ENCODE measurements around the gene TCAP.

The TCAP gene

GRCh38 chr17:39629494-39629880, 35.7 kb upstream of the TCAP start:
- DNase-seq = no peak

- DNase-seq = no peak
Measured at GRCh38 chr17:39629898-39630297, 35.3 kb upstream of the TCAP start.

- no peak for DNase-seq
Measured at GRCh38 chr17:39631403-39631802, 33.7 kb upstream of the TCAP start.

GRCh38 chr17:39632153-39632941, 32.8 kb upstream of the TCAP start:
- no peak for DNase-seq

- DNase-seq = no peak
Measured at GRCh38 chr17:39633570-39634183, 31.5 kb upstream of the TCAP start.

- DNase-seq = peak; percentile 44
Measured at GRCh38 chr17:39634384-39634871, 30.7 kb upstream of the TCAP start.

- no peak for DNase-seq
Measured at GRCh38 chr17:39635614-39636176, 29.5 kb upstream of the TCAP start.

GRCh38 chr17:39636587-39636926, 28.6 kb upstream of the TCAP start:
- no peak for DNase-seq

- peak; percentile 87 for DNase-seq
Measured at GRCh38 chr17:39636927-39637736, 28.0 kb upstream of the TCAP start, which contains the start of gene STARD3. STARD3 (plus strand) TSS chr17:39637144; CDS start chr17:39653532, 16,388 bp downstream.

GRCh38 chr17:39638317-39638716, 26.8 kb upstream of the TCAP start:
- DNase-seq = no peak

GRCh38 chr17:39639043-39639442, 26.1 kb upstream of the TCAP start:
- DNase-seq = no peak

- DNase-seq = no peak
Measured at GRCh38 chr17:39639566-39640458, 25.3 kb upstream of the TCAP start.

GRCh38 chr17:39640591-39641031, 24.5 kb upstream of the TCAP start:
- DNase-seq = no peak

GRCh38 chr17:39641097-39641496, 24.1 kb upstream of the TCAP start:
- no peak for DNase-seq

GRCh38 chr17:39641883-39642282, 23.3 kb upstream of the TCAP start:
- DNase-seq = no peak

GRCh38 chr17:39642291-39643074, 22.7 kb upstream of the TCAP start:
- DNase-seq = no peak

GRCh38 chr17:39643271-39643670, 21.9 kb upstream of the TCAP start:
- peak; percentile 51 for DNase-seq

- no peak for DNase-seq
Measured at GRCh38 chr17:39647256-39647655, 17.9 kb upstream of the TCAP start.

- DNase-seq = no peak
Measured at GRCh38 chr17:39648616-39649366, 16.4 kb upstream of the TCAP start.

- DNase-seq = no peak
Measured at GRCh38 chr17:39650121-39650579, 15.0 kb upstream of the TCAP start.

Measured in fibroblast of skin of back (primary cell).